HEK293 (cell line): ENCODE results near the gene OR51G1.

ENCODE experiments used
- ZNF121 ChIP-seq: fragments of 450-650 bp; formaldehyde crosslinking; IDR thresholded peaks from 2 replicates; pipeline ENCODE4 v1.5.1; 2016; ENCODE audit warnings: missing biosample characterization, missing genetic modification characterization
- ZNF146 ChIP-seq: fragments of 450-650 bp; formaldehyde crosslinking; IDR thresholded peaks from 2 replicates; pipeline ENCODE4 v1.5.1; 2016; ENCODE audit warnings: missing biosample characterization, missing genetic modification characterization
- ZNF426 ChIP-seq: fragments of 450-650 bp; formaldehyde crosslinking; IDR thresholded peaks from 2 replicates; pipeline ENCODE4 v1.5.1; 2017; ENCODE audit warnings: missing biosample characterization, missing genetic modification characterization, mild to moderate bottlenecking, inconsistent platforms, moderate library complexity
- ZNF664 ChIP-seq: fragments of 450-650 bp; formaldehyde crosslinking; IDR thresholded peaks from 2 replicates; pipeline ENCODE4 v1.5.1; 2016; ENCODE audit warnings: missing biosample characterization, missing genetic modification characterization
- ZNF776 ChIP-seq: fragments of 450-650 bp; formaldehyde crosslinking; IDR thresholded peaks from 2 replicates; pipeline ENCODE4 v1.5.0; 2017; ENCODE audit warnings: missing biosample characterization, missing genetic modification characterization, borderline replicate concordance
- ZNF792 ChIP-seq: fragments of 450-650 bp; formaldehyde crosslinking; IDR thresholded peaks from 2 replicates; pipeline ENCODE4 v1.5.1; 2016; ENCODE audit warnings: missing biosample characterization, missing genetic modification characterization
- TF ChIP-seq, protein P1 (sequence below): fragments of 450-650 bp; formaldehyde crosslinking; IDR thresholded peaks from 2 replicates; pipeline ENCODE4 v1.5.1; 2016; ENCODE audit warnings: missing biosample characterization, missing genetic modification characterization
- TF ChIP-seq, protein P2 (sequence below): fragments of 450-650 bp; formaldehyde crosslinking; IDR thresholded peaks from 2 replicates; pipeline ENCODE4 v1.5.1; 2016; ENCODE audit warnings: missing biosample characterization, missing genetic modification characterization
- TF ChIP-seq, protein P3 (sequence below): fragments of 450-650 bp; formaldehyde crosslinking; IDR thresholded peaks from 2 replicates; pipeline ENCODE4 v1.5.1; 2016; ENCODE audit warnings: missing biosample characterization, missing genetic modification characterization, low read depth

DNA sequence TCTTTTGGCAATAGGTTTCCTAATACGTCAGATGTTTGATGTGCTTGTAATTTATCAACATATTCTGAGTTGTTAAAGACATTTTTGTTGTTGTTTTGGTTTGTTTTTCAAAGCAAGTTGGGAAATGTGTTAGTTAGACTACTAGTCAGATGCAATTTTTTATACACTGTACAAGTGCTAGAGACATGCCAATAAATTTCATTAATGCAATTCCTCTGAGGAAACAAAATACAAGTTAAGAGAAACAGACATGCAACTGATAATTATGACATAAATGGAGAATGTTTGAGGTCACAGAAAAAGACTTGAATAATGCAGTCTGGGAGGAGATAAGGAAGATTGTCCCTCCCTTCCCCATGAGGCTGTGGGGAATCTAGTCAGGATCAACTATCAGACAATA is 36.5 kb downstream of the OR51G1 start:
- TF ChIP-seq ZNF776 (tag by site-specific recombination) (no peak), ZNF146 (tag by site-specific recombination) (no peak), ZNF792 (tag by site-specific recombination) (no peak), ZNF121 (no peak), ZNF426 (tag by site-specific recombination) (no peak), ZNF664 (tag by site-specific recombination) (no peak)
- TF ChIP-seq, protein P1, sequence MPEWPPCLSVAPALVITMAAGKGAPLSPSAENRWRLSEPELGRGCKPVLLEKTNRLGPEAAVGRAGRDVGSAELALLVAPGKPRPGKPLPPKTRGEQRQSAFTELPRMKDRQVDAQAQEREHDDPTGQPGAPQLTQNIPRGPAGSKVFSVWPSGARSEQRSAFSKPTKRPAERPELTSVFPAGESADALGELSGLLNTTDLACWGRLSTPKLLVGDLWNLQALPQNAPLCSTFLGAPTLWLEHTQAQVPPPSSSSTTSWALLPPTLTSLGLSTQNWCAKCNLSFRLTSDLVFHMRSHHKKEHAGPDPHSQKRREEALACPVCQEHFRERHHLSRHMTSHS: no peak
- TF ChIP-seq, protein P2, sequence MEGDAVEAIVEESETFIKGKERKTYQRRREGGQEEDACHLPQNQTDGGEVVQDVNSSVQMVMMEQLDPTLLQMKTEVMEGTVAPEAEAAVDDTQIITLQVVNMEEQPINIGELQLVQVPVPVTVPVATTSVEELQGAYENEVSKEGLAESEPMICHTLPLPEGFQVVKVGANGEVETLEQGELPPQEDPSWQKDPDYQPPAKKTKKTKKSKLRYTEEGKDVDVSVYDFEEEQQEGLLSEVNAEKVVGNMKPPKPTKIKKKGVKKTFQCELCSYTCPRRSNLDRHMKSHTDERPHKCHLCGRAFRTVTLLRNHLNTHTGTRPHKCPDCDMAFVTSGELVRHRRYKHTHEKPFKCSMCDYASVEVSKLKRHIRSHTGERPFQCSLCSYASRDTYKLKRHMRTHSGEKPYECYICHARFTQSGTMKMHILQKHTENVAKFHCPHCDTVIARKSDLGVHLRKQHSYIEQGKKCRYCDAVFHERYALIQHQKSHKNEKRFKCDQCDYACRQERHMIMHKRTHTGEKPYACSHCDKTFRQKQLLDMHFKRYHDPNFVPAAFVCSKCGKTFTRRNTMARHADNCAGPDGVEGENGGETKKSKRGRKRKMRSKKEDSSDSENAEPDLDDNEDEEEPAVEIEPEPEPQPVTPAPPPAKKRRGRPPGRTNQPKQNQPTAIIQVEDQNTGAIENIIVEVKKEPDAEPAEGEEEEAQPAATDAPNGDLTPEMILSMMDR (tag by site-specific recombination): no peak
- TF ChIP-seq, protein P3, sequence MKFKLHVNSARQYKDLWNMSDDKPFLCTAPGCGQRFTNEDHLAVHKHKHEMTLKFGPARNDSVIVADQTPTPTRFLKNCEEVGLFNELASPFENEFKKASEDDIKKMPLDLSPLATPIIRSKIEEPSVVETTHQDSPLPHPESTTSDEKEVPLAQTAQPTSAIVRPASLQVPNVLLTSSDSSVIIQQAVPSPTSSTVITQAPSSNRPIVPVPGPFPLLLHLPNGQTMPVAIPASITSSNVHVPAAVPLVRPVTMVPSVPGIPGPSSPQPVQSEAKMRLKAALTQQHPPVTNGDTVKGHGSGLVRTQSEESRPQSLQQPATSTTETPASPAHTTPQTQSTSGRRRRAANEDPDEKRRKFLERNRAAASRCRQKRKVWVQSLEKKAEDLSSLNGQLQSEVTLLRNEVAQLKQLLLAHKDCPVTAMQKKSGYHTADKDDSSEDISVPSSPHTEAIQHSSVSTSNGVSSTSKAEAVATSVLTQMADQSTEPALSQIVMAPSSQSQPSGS (tag by site-specific recombination): no peak
